ENCODE measurements around the gene ATP11B.
"Not testable (repeated sequence)": the region's sequence is repeated elsewhere in the genome, so short reads cannot be mapped to it uniquely, and the experiment has no call there.

ATP11B gene

DNA sequence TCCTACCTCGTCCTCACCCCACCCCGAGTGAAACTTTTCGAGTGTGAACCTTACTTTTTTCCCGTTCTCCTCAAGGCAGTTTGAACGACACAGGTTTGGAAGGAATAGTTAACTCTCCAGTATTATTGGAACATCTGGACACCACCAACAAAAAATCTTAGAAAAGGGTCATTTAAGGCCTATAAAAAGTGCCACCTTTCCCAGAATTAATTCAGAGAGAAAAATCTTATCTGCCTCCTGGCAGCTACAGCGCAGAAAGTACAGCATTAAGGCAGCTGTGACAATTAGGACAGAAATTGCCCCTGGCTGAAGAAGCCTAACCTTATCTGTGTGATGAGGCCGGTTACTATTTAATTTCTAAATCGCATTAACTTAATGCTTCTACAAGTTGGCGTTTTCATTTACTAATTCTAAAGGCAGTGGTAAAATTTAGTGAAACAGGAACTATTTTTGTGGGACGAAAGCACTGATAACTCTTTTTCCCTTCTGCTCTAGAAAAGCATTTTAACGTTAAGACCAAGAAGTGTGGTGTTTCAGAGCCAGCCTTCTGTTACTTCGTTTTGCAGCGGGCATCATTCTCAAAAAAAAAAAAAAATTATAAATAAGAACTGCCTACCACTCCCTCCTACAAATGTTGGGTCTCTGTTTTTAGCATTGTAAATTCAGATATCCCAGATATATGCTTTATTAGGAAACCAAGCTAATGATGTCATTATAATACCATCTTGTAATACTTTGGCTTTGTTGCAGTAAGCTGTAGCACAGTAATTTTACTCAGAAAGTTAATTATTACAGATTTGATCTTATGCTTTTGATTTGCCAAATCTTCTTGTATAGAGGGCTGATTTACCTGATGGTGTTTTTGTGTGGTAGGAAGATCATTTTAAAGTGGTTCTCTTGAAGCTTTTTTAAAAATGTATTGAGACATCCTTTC is 1.4 kb downstream of the ATP11B start:
- no peak for DNase-seq (ENCODE audit: low read depth in 1 of 2, low spot score in 1 of 2)

DNA sequence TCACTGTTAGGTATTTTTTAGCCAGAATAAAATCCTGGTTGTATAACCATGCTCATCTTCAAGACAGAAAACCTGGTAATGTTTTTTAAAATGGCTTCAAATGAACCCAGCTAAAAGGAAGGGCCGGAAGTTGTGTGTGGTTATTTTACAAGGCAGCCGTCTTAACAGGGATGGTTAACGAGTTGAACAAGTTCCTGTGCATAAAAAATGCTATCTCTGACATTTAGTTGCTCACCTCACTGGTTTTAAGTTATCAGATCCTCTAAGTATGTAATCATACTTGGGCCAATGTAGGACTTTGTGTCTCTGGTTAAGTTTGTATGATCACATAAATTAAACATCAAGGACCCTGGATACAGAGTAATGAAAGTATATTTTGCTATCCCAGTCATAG is 2.1 kb downstream of the ATP11B start:
- no peak for DNase-seq (ENCODE audit: low read depth in 1 of 2, low spot score in 1 of 2)

DNA sequence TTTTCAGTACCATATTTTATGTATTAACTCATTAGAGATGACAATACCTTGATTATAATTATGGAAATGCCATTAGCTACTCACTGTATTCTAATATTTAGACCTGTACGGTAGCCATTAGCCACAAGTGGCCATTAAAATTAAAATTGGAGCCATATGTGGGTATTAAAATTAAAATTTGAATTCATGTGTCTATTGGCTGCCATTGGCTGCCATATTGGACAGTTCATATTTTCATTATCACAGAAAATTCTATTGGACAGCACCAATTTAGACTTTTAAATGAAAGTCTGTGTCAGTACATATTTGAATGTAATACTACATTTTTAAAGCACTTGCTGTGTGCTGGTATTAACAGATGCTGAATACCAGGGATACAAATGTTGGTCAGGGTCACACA is 3.0 kb downstream of the ATP11B start:
- DNase-seq (ENCODE audit: low read depth in 1 of 2, low spot score in 1 of 2): no peak

GRCh38 chr3:182797876-182798275 is 4.6 kb downstream of the ATP11B start:
- DNase-seq (ENCODE audit: low read depth in 1 of 2, low spot score in 1 of 2): no peak

DNA sequence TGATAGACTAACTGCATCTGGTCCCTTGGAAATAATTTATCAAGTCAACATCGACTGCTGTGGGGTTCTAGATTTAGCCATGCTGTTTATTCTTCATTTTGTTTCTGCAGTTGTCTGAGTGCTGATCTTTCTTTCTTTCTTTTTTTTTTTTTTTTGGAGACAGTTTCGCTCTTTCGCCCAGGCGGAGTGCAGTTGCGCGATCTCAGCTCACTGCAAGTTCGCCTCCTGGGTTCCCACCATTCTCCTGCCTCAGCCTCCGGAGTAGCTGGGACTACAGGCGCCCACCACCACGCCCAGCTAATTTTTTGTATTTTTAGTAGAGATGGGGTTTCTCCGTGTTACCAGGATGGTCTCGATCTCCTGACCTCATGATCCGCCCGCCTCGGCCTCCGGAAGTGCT is 5.8 kb downstream of the ATP11B start:
- not testable (repeated sequence) for DNase-seq (ENCODE audit: low read depth in 1 of 2, low spot score in 1 of 2)

GRCh38 chr3:182800508-182800907 is 7.2 kb downstream of the ATP11B start:
- DNase-seq (ENCODE audit: low read depth in 1 of 2, low spot score in 1 of 2): no peak

GRCh38 chr3:182802413-182803390 is 9.4 kb downstream of the ATP11B start:
- no peak for DNase-seq (ENCODE audit: low read depth in 1 of 2, low spot score in 1 of 2)

DNA sequence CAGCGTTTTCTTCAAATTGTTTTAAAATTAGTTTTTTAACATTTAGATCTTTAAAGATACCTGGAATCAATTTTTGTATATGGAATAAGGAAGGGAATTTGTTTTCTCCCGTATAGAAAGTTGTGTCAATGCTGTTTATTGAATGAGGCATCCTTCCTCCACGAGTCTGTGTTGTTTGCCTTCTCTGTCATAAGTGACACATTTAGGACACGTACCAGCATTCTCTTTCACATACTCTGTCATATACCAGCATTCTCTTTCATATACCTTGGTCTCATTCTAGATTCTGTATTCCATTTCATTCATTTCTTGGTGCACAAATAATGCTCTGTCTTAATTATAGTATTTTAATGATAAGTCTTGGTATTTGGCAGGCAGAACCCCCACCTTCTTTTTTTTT is 10.3 kb downstream of the ATP11B start:
- DNase-seq (ENCODE audit: low read depth in 1 of 2, low spot score in 1 of 2): no peak

DNA sequence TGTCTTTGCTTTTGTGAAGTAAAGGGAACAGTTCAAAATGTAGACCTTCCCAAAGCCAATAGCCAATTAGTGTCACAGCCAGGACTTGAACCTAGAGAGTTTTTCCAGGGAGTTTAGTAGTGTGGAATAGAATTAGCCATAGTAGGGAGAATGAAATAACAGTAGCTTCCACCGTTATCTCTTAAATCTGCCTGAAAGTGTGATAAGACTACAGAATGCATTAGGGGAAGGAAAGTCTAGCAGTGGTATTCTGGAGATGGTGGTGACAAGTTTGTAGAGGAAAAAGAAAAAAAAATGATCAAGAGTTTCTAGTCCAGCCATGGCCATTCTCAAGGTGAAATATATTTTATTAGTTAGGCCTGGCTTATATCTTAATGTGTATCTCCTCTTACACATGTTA is 13.8 kb downstream of the ATP11B start:
- DNase-seq (ENCODE audit: low read depth in 1 of 2, low spot score in 1 of 2): no peak

DNA sequence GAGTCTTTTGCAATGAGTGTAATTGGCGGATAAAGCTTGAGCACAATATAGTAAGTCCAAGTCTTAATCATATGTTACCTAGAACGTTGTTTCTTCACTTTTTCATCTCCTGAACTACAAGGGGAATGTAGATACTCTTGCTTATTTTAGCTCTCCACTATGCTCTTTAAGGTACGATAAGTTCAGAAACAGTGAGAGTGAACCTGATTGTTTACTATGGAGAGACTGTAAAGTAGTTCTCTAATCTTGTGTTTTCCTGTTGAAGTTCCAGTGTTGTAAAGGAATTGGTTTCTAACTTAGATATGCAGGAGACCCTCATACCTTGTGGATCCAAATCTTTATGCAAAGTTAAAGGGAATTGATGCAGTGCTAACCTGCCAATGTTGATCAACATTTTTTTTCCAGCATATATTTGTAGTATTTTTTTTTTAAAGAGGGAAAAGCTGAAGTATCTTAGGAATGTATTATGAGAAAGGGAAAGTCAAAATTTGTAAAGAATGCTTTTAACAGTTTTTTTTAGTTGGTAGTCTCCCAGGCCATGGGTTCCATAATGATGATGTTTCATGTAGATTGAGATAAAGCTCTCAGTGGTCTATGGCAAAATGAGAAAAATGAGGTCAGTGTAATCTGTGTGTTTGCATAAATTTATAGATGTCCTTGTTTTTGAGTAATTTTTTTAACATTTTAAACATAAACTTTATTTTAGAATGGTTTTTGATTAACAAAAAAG is 14.9 kb downstream of the ATP11B start:
- DNase-seq (ENCODE audit: low read depth in 1 of 2, low spot score in 1 of 2): no peak

- DNase-seq (ENCODE audit: low read depth in 1 of 2, low spot score in 1 of 2): no peak
These were observed 16.2 kb downstream of the ATP11B start for GRCh38 chr3:182809531-182809930.

GRCh38 chr3:182810574-182811268 is 17.4 kb downstream of the ATP11B start:
- no peak for DNase-seq (ENCODE audit: low read depth in 1 of 2, low spot score in 1 of 2)

DNA sequence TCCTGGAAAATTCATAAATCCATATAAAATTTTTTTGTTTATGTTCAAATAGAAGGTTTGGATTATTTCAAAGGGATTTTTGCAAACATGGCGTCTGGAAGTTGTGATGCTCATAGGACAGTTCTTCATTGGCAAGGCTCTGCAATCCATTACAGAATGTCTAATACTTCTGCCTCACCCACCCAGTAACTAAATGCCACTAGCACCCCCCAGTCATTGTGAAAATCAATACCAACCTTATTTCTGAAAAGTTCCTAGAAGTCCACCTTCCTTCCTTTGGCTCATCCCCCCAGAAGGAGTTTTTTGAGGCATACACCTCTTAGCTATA is 17.9 kb downstream of the ATP11B start:
- no peak for DNase-seq (ENCODE audit: low read depth in 1 of 2, low spot score in 1 of 2)

DNA sequence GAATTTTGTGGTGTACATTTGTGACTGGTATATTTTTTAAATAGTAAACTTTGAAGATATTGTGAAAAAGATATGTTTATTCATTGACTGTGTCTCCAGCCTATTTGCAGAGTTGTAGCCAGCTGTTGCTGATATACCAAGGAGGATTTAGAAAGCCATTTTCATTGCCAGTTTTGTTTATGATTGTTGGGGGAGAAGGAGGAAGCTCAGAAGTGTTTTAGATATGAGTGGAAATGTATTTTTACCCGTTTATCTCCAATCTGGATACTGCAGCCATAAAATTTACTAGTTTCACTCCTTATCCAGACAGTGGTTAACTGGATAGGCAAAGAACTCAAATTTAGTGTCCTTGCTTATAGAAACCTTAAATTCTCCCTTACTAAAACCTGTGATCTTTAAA is 18.8 kb downstream of the ATP11B start:
- DNase-seq (ENCODE audit: low read depth in 1 of 2, low spot score in 1 of 2): no peak

- DNase-seq (ENCODE audit: low read depth in 1 of 2, low spot score in 1 of 2): no peak
These were observed 21.2 kb downstream of the ATP11B start for GRCh38 chr3:182814419-182815062.

GRCh38 chr3:182816181-182816580 is 22.9 kb downstream of the ATP11B start:
- DNase-seq (ENCODE audit: low read depth in 1 of 2, low spot score in 1 of 2): no peak

DNA sequence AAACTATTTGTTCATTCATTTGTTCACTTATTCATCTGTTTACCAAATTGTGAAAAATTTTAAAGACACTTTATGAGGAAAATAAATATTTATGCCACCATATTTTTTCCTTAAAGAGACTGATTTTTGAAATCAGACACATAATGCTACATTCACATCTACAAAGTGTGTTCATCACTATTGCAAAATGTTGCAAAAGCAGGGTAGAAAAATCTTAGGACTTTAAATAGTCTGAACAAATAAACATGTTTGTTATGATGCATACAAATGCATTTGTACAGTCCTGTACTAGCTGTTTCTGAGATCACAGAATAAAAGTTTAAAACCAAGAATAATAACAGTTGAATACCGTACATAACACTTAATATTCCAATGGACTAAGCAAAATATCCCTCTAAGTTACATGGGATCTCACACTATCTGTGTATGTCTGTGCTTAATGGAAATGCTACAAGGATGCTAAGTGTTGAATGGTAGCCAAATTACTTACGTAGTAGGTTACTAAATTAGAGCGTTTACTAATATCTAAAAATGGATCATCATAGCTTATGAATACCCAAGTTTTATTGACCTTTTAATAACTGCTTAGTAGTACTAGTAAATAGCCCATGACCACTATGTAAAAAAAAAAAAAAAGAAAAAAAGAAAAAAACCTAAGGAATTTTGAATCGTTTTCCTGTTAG is 25.1 kb downstream of the ATP11B start:
- DNase-seq (ENCODE audit: low read depth in 1 of 2, low spot score in 1 of 2): no peak

DNA sequence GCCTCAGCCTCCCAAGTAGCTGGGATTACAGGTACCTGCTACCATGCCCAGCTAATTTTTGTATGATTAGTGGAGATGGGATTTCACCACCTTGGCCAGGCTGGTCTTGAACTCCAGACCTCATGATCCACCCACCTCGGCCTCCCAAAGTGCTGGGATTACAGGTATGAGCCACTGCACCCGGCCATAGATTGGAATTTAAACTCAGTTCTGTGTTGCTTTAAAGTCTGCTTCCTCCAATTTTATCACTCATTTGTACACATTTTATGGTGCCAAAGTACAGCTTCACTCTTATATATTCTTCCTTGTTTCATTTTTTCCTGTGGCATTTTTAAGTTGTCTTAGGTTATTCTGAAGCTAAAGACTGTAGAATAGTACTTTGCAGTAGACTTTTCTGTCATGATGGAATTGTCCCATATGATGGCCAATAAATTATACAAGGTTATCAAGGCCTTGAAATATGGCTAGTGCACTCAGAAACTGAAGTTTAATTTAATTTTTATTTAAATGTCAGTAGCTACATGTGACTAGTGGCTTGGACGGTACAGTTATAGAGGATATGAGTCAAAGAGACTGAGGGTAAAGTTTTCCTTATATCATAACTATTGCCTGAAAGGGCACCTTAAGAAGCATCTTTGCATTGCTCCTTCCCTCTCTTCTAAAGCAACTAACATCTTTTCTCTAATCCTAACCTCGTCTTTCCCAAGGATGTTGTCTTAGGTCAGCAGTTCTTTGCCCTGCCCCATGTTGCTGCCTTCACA is 28.1 kb downstream of the ATP11B start:
- DNase-seq (ENCODE audit: low read depth in 1 of 2, low spot score in 1 of 2): no peak

- DNase-seq (ENCODE audit: low read depth in 1 of 2, low spot score in 1 of 2): not testable (repeated sequence)
These were observed 29.0 kb downstream of the ATP11B start for GRCh38 chr3:182822260-182822659.
